ENCODE data around the gene SLC47A1.
"Not testable (repeated sequence)": the region's sequence is repeated elsewhere in the genome, so short reads cannot be mapped to it uniquely, and the experiment has no call there.

SLC47A1 gene

GRCh38 chr17:19508577-19508867, 25.1 kb upstream of the SLC47A1 start:
- DNase-seq (ENCODE audit: low read depth), result no peak
- TF ChIP-seq, protein P1, sequence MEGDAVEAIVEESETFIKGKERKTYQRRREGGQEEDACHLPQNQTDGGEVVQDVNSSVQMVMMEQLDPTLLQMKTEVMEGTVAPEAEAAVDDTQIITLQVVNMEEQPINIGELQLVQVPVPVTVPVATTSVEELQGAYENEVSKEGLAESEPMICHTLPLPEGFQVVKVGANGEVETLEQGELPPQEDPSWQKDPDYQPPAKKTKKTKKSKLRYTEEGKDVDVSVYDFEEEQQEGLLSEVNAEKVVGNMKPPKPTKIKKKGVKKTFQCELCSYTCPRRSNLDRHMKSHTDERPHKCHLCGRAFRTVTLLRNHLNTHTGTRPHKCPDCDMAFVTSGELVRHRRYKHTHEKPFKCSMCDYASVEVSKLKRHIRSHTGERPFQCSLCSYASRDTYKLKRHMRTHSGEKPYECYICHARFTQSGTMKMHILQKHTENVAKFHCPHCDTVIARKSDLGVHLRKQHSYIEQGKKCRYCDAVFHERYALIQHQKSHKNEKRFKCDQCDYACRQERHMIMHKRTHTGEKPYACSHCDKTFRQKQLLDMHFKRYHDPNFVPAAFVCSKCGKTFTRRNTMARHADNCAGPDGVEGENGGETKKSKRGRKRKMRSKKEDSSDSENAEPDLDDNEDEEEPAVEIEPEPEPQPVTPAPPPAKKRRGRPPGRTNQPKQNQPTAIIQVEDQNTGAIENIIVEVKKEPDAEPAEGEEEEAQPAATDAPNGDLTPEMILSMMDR (IDR thresholded peaks at IDR 0.05; ENCODE audit: control insufficient read depth, extremely low read depth, insufficient read depth), result no peak
- peak overlapping the region; percentile 66 for H3K4me3 ChIP-seq (ENCODE audit: low read depth, low read length)

GRCh38 chr17:19509281-19509852, 24.3 kb upstream of the SLC47A1 start:
- not testable (repeated sequence) for H3K4me3 ChIP-seq (ENCODE audit: low read depth, low read length); DNase-seq (ENCODE audit: low read depth)

GRCh38 chr17:19510903-19511302, 22.8 kb upstream of the SLC47A1 start:
- TF ChIP-seq, protein P1 (IDR thresholded peaks at IDR 0.05; ENCODE audit: control insufficient read depth, extremely low read depth, insufficient read depth), result no peak
- no peak overlapping the region for H3K4me3 ChIP-seq (ENCODE audit: low read depth, low read length)
- no peak for DNase-seq (ENCODE audit: low read depth)

DNA sequence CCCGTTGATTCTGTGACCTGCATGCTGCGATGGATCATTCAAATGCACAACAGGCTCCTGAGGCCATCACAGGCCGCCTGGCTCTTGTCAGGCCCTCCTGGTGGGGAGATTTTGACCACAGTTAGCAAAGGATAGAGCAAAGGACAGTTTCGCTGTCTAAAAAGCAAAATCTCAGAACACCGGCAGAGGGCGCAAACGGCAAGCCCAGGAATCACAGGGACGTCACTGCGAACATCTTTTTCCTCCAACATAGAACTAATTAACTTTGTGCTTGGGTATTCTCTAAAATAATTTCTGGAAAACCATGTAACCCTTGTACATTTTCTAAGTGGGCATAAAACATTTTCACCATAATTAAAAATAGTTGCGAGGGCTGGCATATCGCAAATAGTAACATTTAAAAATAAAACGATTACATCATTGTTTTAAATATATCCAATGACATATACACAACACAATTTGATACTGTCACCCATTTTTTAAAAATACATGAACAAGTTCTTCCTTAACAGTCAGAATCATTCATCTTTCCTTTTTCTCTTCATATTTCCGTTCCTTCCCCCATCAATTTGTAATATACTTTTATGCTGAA, 19.7 kb upstream of the SLC47A1 start:
- peak; percentile 19 for DNase-seq (ENCODE audit: low read depth)

GRCh38 chr17:19517699-19518098, 16.0 kb upstream of the SLC47A1 start:
- TF ChIP-seq, protein P1 (IDR thresholded peaks at IDR 0.05; ENCODE audit: control insufficient read depth, extremely low read depth, insufficient read depth), result no peak
- no peak overlapping the region for H3K4me3 ChIP-seq (ENCODE audit: low read depth, low read length)
- DNase-seq (ENCODE audit: low read depth), result no peak

More for the DNA sequence above, 19.7 kb upstream of the SLC47A1 start:
- TF ChIP-seq, protein P1 (IDR thresholded peaks at IDR 0.05; ENCODE audit: control insufficient read depth, extremely low read depth, insufficient read depth), result peak; percentile 97
- no peak overlapping the region for H3K4me3 ChIP-seq (ENCODE audit: low read depth, low read length)

DNA sequence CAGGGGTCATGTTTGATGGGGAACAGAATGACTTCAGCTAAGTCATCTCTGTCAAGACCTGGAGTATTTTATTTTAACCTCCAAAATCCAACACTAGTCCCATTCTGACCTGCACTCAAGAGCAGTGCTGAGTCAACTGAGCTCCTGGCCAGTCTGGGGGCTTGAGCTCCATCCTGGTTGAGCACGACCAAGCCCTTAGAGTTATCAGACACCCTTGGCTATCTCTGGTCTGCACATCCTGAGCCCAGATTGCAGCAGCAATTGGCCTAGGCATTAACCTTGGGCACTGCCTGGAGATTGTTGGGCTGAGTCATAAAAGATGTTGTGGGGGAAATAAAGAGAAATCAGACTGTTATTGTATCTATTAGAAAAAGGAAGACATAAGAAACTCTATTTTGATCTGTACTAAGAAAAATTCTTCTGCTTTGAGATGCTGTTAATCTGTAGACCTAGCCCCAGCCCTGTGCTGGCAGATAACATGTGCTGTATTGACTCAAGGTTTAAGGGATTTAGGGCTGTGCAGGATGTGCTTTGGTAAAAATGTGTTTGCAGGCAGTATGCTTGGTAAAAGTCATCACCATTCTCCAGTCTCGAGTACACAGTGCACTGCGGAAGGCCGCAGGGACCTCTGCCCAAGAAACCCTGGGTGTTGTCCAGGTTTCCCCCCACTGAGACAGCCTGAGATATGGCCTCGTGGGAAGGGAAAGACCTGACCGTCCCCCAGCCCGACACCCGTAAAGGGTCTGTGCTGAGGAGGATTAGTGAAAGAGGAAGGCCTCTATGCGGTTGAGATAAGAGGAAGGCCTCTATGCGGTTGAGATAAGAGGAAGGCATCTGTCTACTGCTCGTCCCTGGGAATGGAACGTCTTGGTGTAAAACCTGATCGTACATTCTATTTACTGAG, 14.0 kb upstream of the SLC47A1 start:
- DNase-seq (ENCODE audit: low read depth); H3K4me3 ChIP-seq (ENCODE audit: low read depth, low read length): not testable (repeated sequence)

DNA sequence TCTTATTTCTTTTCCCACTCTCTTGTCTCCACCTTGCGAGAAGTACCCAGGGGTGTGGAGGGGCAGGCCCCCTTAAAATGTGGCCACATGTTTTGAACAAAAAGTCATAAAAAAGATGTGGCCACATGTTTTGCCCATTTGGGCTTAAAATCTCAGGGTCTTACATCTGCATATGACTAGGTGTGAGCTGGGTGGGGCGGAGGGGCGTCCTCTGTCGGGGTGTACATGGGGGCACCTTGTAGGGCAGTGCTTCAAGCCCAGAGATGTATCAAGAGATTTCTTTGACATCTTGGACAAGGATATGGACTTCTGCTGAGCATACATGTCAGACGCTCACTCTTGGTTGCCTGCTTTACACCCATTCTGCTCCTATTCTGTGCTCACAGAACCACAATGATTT, 13.0 kb upstream of the SLC47A1 start:
- DNase-seq (ENCODE audit: low read depth), result no peak
- TF ChIP-seq, protein P1 (IDR thresholded peaks at IDR 0.05; ENCODE audit: control insufficient read depth, extremely low read depth, insufficient read depth), result no peak
- no peak overlapping the region for H3K4me3 ChIP-seq (ENCODE audit: low read depth, low read length)

Measured in LNCaP clone FGC (cell line).